Activated T-cell treated with anti-CD3 and anti-CD28 coated beads for 24 hours (primary cell): Measurements from ENCODE around the gene KCTD15.

Experiments used
- DNase-seq: peaks from one replicate; pipeline ENCODE4 v3.0.0-alpha.2; 2020; ENCODE audit warnings: low read depth

KCTD15 gene

GRCh38 chr19:33796164-33796875 is at the start of gene KCTD15:
Gene KCTD15, plus strand, starts transcription at chr19:33796870. Its CDS starts 3,585 bp downstream, at chr19:33800455.
- DNase-seq = no peak

- DNase-seq = no peak
These were observed 49.4 kb upstream of the KCTD15 start for GRCh38 chr19:33747273-33747672.

GRCh38 chr19:33748231-33748630 is 48.4 kb upstream of the KCTD15 start:
- no peak for DNase-seq

- DNase-seq = no peak
These were observed 47.7 kb upstream of the KCTD15 start for GRCh38 chr19:33749016-33749415.

- DNase-seq = no peak
These were observed 47.0 kb upstream of the KCTD15 start for GRCh38 chr19:33749619-33750175.

GRCh38 chr19:33750587-33751435 is 45.9 kb upstream of the KCTD15 start:
- no peak for DNase-seq

GRCh38 chr19:33751436-33751770 is 45.3 kb upstream of the KCTD15 start:
- DNase-seq = no peak

GRCh38 chr19:33752018-33752800 is 44.5 kb upstream of the KCTD15 start:
- no peak for DNase-seq

GRCh38 chr19:33752945-33753344 is 43.7 kb upstream of the KCTD15 start:
- no peak for DNase-seq

GRCh38 chr19:33754361-33754760 is 42.3 kb upstream of the KCTD15 start:
- DNase-seq = no peak

- no peak for DNase-seq
These were observed 41.3 kb upstream of the KCTD15 start for GRCh38 chr19:33755099-33756035.

- no peak for DNase-seq
These were observed 40.5 kb upstream of the KCTD15 start for GRCh38 chr19:33756177-33756576.

- DNase-seq = no peak
These were observed 38.1 kb upstream of the KCTD15 start for GRCh38 chr19:33758541-33759013.

- no peak for DNase-seq
These were observed 37.3 kb upstream of the KCTD15 start for GRCh38 chr19:33759356-33759755.

- DNase-seq = no peak
These were observed 32.9 kb upstream of the KCTD15 start for GRCh38 chr19:33763633-33764371.

GRCh38 chr19:33766623-33767022 is 30.0 kb upstream of the KCTD15 start:
- no peak for DNase-seq

- no peak for DNase-seq
These were observed 28.7 kb upstream of the KCTD15 start for GRCh38 chr19:33767898-33768413.

- no peak for DNase-seq
These were observed 27.5 kb upstream of the KCTD15 start for GRCh38 chr19:33769208-33769607.

GRCh38 chr19:33770107-33770506 is 26.6 kb upstream of the KCTD15 start:
- DNase-seq = no peak
